ENCODE results near the gene RDH8. TPM values are rescaled to one million over a fixed set of nuclear protein-coding genes. Genes with fewer than 3 reads are reported as not detected.
"Not testable (repeated sequence)": the region's sequence is repeated elsewhere in the genome, so short reads cannot be mapped to it uniquely, and the experiment has no call there.

RDH8 gene
- total RNA-seq, 2 donors from 2014 or later: not detected

DNA sequence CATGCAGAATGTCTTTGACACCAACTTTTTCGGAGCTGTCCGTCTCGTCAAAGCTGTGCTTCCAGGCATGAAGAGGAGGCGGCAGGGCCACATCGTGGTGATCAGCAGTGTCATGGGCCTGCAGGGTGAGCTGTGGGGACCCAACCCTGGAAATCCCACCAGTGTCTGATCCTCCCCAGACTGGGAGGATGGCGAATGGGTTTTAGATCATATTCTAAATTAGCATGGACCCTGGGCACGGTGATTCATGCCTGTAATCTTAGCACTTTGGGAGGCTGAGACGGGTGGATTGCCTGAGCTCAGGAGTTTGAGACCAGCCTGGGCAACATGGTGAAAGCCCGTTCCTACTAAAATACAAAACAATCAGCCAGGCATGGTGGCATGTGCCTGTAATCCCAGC, 5.5 kb downstream of the RDH8 start:
- no peaks in the 10 kb centered on the region for H3K9me3 Mint-ChIP-seq

DNA sequence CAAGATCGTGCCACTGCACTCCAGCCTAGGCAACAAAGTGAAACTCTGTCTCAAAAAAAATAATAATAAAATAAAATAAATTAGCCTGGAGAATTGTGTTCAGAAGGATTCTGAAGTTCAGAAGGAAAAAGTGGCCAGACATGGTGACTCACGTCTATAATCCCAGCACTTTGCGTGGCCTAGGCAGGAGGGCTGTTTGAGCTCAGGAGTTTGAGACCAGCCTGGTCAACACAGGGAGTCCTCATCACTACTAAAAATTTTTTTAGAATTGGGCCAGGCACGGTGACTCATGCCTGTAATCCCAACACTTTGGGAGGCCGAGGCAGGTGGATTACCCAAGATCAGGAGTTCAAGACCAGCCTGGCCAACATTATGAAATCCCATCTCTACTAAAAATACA, 6.0 kb downstream of the RDH8 start:
- no peak overlapping the region for H3K27ac Mint-ChIP-seq
- H3K36me3 Mint-ChIP-seq: no peaks in the 10 kb centered on the region
- no peaks in the 10 kb centered on the region for H3K9me3 Mint-ChIP-seq
- DNase-seq (ENCODE audit: low spot score in 2 of 2) (no peak), ATAC-seq (no peak)

More for the DNA sequence above, 5.5 kb downstream of the RDH8 start:
- ATAC-seq: no peak
- DNase-seq (ENCODE audit: low spot score in 2 of 2): no peak
- no peak overlapping the region for H3K27ac Mint-ChIP-seq
- H3K36me3 Mint-ChIP-seq: no peaks in the 10 kb centered on the region

DNA sequence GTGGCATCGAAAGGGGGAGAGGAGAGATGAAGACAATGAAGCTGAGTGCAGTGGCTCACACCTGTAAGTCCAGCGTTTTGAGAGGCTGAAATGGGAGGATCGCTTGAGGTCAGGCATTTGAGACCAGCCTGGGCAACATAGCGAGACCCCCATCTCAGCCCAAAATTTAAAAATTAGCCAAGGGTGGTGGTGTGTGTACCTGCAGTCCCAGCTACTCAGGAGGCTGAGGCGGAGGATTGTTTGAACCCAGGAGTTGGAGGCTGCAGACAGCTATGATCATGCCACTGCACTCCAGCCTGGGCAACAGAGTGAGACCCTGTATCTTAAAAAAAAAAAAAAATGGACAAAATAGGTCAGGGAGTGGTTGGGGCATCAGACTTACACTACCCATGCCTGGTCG, 7.6 kb downstream of the RDH8 start:
- no peak overlapping the region for H3K27ac Mint-ChIP-seq
- no peak for ATAC-seq

DNA sequence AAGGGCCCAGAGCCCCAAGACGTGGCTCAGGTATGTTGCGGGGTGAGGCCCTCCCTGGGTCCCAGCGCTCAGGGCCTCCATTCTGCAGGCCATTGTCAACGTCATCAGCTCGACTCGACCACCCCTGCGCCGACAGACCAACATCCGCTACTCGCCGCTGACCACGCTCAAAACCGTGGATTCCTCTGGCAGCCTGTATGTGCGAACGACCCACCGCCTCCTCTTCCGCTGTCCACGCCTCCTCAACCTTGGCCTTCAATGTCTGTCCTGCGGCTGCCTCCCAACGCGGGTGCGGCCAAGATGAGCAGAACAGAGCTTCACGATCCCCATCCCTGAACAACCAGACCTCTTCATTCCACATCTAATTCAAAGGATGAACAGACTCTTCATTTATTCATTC, 8.2 kb downstream of the RDH8 start:
- Mint-ChIP-seq H3K27ac (no peak overlapping the region), H3K9me3 (no peaks in the 10 kb centered on the region), H3K36me3 (no peaks in the 10 kb centered on the region)
- ATAC-seq (no peak), DNase-seq (ENCODE audit: low spot score in 2 of 2) (no peak)

More for the DNA sequence above, 7.6 kb downstream of the RDH8 start:
- no peaks in the 10 kb centered on the region for H3K36me3 Mint-ChIP-seq
- no peak for DNase-seq (ENCODE audit: low spot score in 2 of 2)
- H3K9me3 Mint-ChIP-seq: no peaks in the 10 kb centered on the region

DNA sequence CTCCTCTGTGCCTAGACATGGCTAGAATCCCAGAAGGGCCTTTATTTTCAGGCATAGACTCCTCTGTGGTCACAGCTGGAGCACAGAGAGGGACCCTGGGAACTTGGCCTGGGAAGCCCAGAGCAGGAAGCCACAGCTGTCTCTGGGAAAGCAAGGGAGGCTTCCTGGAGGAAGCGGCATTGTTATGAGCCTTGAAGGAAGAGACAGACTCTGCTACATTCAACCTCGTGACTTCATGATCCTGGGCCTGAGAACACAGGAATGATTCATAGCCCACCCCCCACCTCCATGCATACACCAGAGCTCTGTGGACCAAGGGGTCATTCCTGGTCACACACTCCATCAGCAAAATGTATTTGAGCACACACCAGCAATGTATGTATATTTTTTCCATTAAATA, 8.6 kb downstream of the RDH8 start:
- no peak for DNase-seq (ENCODE audit: low spot score in 2 of 2)
- no peak for ATAC-seq
- Mint-ChIP-seq H3K9me3 (no peaks in the 10 kb centered on the region), H3K27ac (no peak overlapping the region), H3K36me3 (no peaks in the 10 kb centered on the region)

- not testable (repeated sequence) for H3K9me3 Mint-ChIP-seq; H3K36me3 Mint-ChIP-seq; ATAC-seq; H3K27ac Mint-ChIP-seq; DNase-seq (ENCODE audit: low spot score in 2 of 2)
These were observed 9.8 kb downstream of the RDH8 start for GRCh38 chr19:10023096-10023495.

DNA sequence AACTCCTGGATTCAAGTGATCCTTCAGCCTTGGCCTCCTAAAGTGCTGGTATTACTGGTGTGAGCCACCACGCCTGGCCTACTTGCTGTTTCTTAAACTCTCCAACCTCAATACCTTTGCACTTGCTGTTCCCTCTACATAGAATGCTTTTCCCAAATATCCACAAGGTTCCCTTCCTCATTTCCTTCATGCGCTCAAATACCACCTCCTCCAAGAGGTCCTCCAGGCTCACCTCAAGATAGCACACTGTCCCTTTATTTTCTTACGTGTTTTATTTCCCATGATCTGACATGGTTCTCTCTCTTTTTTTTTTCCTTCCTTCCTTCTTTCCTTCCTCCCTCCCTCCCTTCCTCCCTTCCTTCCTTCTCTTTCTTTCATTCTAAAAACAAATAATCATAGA, 13.5 kb downstream of the RDH8 start:
- no peak for DNase-seq (ENCODE audit: low spot score in 2 of 2)
- no peak for ATAC-seq
- no peak overlapping the region for H3K27ac Mint-ChIP-seq
- H3K9me3 Mint-ChIP-seq: no peaks in the 10 kb centered on the region
- no peaks in the 10 kb centered on the region for H3K36me3 Mint-ChIP-seq

- ATAC-seq (peak; percentile 99), DNase-seq (ENCODE audit: low spot score in 2 of 2) (peak; percentile 83 to 88)
- H3K27ac Mint-ChIP-seq: no peak overlapping the region
- no peaks in the 10 kb centered on the region for H3K36me3 Mint-ChIP-seq
- no peaks in the 10 kb centered on the region for H3K9me3 Mint-ChIP-seq
These were observed 14.1 kb downstream of the RDH8 start for GRCh38 chr19:10027158-10027997.

GRCh38 chr19:10033614-10034013, 20.3 kb downstream of the RDH8 start:
- no peak for ATAC-seq
- H3K27ac Mint-ChIP-seq: no peak overlapping the region
- no peak for DNase-seq (ENCODE audit: low spot score in 2 of 2)
- no peaks in the 10 kb centered on the region for H3K36me3 Mint-ChIP-seq
- no peaks in the 10 kb centered on the region for H3K9me3 Mint-ChIP-seq

- no peaks in the 10 kb centered on the region for H3K9me3 Mint-ChIP-seq
- H3K27ac Mint-ChIP-seq: no peak overlapping the region
- ATAC-seq (no peak), DNase-seq (ENCODE audit: low spot score in 2 of 2) (no peak)
- peaks cover 0 to 7% of the 10 kb centered on the region in 2 donors for H3K36me3 Mint-ChIP-seq
These were observed 23.4 kb downstream of the RDH8 start for GRCh38 chr19:10036601-10037071.

DNA sequence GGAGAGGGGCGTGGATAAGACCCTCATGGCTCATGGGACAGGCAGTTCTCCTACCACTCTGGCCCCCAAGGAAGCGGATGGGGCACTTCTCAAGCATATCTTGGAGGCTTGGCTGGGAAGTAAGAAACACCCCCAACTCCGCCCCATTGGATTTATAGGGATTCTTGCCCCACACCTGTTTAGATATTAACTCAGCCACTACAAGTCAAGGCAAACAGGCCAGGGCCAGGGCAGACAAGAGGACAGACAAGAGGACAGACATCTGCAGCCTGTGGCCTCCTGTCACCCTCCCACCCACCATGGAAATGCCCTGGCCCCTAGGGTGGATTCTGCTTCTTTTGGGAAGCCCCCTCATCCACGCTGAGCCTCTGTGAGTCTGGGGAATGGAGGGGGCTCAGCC, 24.1 kb downstream of the RDH8 start:
- Mint-ChIP-seq H3K27ac (no peak overlapping the region), H3K9me3 (no peaks in the 10 kb centered on the region), H3K36me3 (peaks cover 0 to 9% of the 10 kb centered on the region in 2 donors)
- ATAC-seq (no peak), DNase-seq (ENCODE audit: low spot score in 2 of 2) (no peak)

DNA sequence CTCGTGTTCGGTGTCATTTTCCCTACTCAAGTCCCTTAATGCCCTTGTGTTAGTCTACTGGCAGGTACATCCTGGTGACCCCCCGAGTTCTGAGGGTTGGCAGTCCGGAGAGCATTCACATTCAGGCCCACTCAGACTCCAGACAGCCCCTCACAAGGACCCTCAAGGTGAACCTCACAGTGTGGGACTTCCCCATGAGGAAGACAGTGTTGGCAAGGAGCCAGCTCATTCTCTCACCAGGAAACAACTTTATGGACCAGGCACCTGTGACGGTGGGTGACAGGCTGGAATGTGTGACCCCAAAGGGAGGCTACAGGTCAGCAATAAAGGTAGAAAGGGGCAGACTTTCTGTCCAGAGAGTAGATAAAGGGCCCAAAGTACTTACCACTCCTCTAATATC, 24.5 kb downstream of the RDH8 start:
- peaks cover 0 to 9% of the 10 kb centered on the region in 2 donors for H3K36me3 Mint-ChIP-seq
- H3K9me3 Mint-ChIP-seq: no peaks in the 10 kb centered on the region
- no peak for ATAC-seq
- no peak overlapping the region for H3K27ac Mint-ChIP-seq
- no peak for DNase-seq (ENCODE audit: low spot score in 2 of 2)

DNA sequence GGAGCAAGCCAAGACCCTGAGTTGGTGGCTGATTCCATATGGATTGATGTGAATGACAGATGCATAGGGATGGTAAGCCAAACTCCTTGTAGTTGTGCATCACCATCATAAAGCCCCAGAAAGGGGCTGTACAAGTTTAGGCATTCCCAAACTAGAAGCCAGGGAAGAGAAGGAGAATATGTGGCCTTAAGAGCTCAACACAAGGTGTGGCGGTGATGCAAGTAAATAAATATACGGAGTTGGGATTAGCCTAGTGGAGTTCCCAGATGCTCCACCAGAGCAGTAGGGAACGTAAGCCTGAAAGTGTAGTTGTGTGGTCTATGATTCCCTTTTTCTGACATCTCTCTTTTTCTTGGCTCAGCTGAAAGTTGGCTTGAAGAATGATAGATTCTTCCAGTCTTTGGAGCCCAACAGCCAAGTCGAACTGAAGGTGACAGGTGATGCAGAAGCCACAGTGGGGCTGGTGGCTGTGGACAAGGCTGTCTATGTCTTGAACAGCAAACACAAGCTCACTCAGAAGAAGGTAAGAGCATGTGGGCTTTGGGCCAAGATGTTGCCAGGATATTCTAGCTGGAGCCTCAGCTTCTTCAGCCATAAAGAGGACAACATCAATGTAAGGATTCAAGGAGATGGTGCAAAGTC, 30.1 kb downstream of the RDH8 start:
- ATAC-seq: no peak
- DNase-seq (ENCODE audit: low spot score in 2 of 2): no peak
- H3K27ac Mint-ChIP-seq: no peak overlapping the region
- H3K36me3 Mint-ChIP-seq: peaks cover 7 to 27% of the 10 kb centered on the region in 2 donors
- peaks cover 10 to 16% of the 10 kb centered on the region in 2 donors for H3K9me3 Mint-ChIP-seq

GRCh38 chr19:10044390-10044789, 31.1 kb downstream of the RDH8 start:
- no peak for DNase-seq (ENCODE audit: low spot score in 2 of 2)
- ATAC-seq: peak in 1 of 2 donors; percentile 56
- H3K9me3 Mint-ChIP-seq: peaks cover 10 to 16% of the 10 kb centered on the region in 2 donors
- H3K36me3 Mint-ChIP-seq: peaks cover 7 to 27% of the 10 kb centered on the region in 2 donors
- H3K27ac Mint-ChIP-seq: no peak overlapping the region

GRCh38 chr19:10045371-10045770, 32.1 kb downstream of the RDH8 start:
- Mint-ChIP-seq H3K9me3 (peaks cover 10 to 16% of the 10 kb centered on the region in 2 donors), H3K36me3 (peaks cover 7 to 27% of the 10 kb centered on the region in 2 donors)
- DNase-seq (ENCODE audit: low spot score in 2 of 2): no peak

DNA sequence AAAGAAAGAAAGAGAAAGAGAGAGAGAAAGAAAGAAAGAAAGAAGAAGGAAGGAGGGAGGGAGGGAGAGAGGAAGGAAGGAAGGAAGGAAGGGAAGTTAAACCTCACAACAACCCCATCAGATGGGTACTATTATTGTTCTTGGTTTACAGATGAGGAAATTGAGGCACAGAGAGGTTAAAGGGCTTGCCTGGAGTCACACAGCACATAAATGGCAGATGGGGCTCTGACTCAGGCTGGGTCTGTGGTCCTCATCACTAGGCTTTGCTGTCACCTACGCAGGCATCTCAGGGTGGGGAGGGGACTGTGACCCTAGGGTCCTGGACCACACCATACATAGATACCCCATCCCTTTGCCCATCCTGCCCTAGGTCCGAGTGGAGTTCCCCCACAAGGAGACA, 36.3 kb downstream of the RDH8 start:
- Mint-ChIP-seq H3K36me3 (peaks cover 0 to 4% of the 10 kb centered on the region in 2 donors), H3K9me3 (peaks cover 0 to 5% of the 10 kb centered on the region in 2 donors), H3K27ac (no peak overlapping the region)
- DNase-seq (ENCODE audit: low spot score in 2 of 2) (no peak), ATAC-seq (no peak)

More at GRCh38 chr19:10045371-10045770, 32.1 kb downstream of the RDH8 start:
- no peak for ATAC-seq
- no peak overlapping the region for H3K27ac Mint-ChIP-seq

DNA sequence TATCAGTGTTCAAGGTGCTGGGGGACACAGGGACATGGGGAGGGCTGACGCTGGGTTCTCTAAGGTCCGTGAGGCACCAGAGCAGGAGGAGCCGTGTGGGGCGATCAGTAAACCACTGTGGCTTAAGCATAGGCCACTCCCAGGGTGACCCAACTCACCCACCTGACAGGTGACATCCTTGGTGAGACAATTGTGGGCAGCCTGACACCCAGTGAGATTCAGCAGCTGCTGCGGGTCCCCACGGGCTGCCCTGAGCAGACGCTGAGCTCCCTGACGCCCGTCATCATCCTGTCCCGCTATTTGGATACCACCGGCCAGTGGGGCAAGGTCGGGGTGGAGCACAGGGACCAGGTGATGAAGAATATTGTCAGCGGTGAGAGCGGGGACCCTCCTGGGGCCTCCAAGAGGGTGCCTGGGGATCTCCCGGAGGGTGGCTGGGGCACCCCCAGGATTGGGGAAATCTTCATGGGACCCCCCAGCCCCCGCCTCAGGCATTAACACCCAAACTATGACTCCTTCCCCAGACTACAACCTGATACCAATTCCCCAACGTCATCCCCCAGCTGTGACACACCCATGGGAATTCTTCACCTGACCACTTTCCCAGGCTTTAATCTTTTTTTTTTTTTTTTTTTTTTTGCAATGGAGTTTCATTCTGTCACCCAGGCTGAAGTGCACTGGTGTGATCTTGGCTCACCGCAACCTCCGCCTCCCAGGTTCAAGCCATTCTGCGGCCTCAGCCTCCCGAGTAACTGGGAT, 39.5 kb downstream of the RDH8 start:
- no peak for DNase-seq (ENCODE audit: low spot score in 2 of 2)
- Mint-ChIP-seq H3K27ac (no peak overlapping the region), H3K9me3 (no peaks in the 10 kb centered on the region), H3K36me3 (no peaks in the 10 kb centered on the region)
- peak in 1 of 2 donors; percentile 13 for ATAC-seq

All from activated naive CD4-positive, alpha-beta T cell treated with anti-CD3 and anti-CD28 coated beads, Interleukin-2, amount 50 U/mL, for 72 hours (primary cell).